HepG2 (cell line): Measurements from ENCODE around the gene ANKS1B. TPM values are rescaled to one million over a fixed set of nuclear protein-coding genes. Genes with fewer than 3 reads are reported as not detected.

Source experiments
- ATAC-seq: fragments of 200-7000 bp; cut with Tn5 transposase; 3 replicates; pipeline ENCODE4 v1.9.1; 2020; ENCODE audit warnings: mild to moderate bottlenecking, moderate library complexity
- BruUV-seq: library from RNA; stranded (reverse); fragments of 400-500 nt; replicated peaks from 2 replicates; lab custom pipeline; 2021; lab: Mats Ljungman, UMichigan
- CTCF ChIA-PET: fragments of 300-600 bp; formaldehyde crosslinking; extraction: SDS; loops from one replicate; lab custom pipeline; 2021; ENCODE audit warnings: low total read pairs, inconsistent platforms, low intra/inter-chr PET ratio; lab: Yijun Ruan, JAX
- POLR2A ChIA-PET: fragments of 350-600 bp; sonication (Branson Sonifier 250); formaldehyde crosslinking; loops from one replicate; lab custom pipeline; 2020; ENCODE audit warnings: antibody characterized with exemption, inconsistent platforms; lab: Yijun Ruan, JAX
- DNase-seq: peaks from one replicate; pipeline ENCODE4 v3.0.0-alpha.2; 2015; ENCODE audit warnings: low spot score
- FAIRE-seq: peaks from 3 replicates; lab custom pipeline; 2011; peaks lifted over from hg19 to GRCh38; lab: Jason Lieb, UNC
- H2AFZ ChIP-seq: one replicate; pipeline ENCODE4 v1.6.1; 2011; ENCODE audit warnings: low read length, inconsistent platforms
- H3K27ac ChIP-seq: fragments of 300-600 bp; 3 replicates; pipeline ENCODE4 v1.8.0; 2011; ENCODE audit warnings: mixed run types, mild to moderate bottlenecking, mixed read lengths, low read length, inconsistent platforms; ENCODE audit not compliant: insufficient read depth; ENCODE audit errors: extremely low read length
- H3K27me3 ChIP-seq, 2 experiments: fragments of 200-600 bp in 1 of 2; 2 replicates in 1 of 2; 3 replicates in 1 of 2; pipeline versions ENCODE4 v1.6.0 to v1.8.0; 2011; ENCODE audit warnings: low read length in 2 of 2, mild to moderate bottlenecking in 2 of 2, moderate library complexity in 2 of 2, inconsistent platforms in 1 of 2; ENCODE audit not compliant: insufficient read depth in 2 of 2, control insufficient read depth in 1 of 2
- H3K36me3 ChIP-seq, 2 experiments: fragments of 200-600 bp in 1 of 2; replicated peaks in 1 of 2; 2 replicates in 1 of 2; 3 replicates in 1 of 2; pipeline versions ENCODE4 v1.5.1 to v1.8.0; 2011; ENCODE audit warnings: low read length in 2 of 2, inconsistent platforms in 1 of 2; ENCODE audit not compliant: insufficient read depth in 2 of 2, control insufficient read depth in 1 of 2
- H3K4me1 ChIP-seq: 2 replicates; pipeline ENCODE4 v1.5.1; 2012; ENCODE audit warnings: low read length, inconsistent platforms; ENCODE audit not compliant: insufficient read depth
- H3K4me2 ChIP-seq: 2 replicates; pipeline ENCODE4 v1.6.0; 2011; ENCODE audit warnings: low read depth, low read length, inconsistent platforms
- H3K4me3 ChIP-seq, 3 experiments: fragments of 200-600 bp in 1 of 3; sonication (generic), shearing (Covaris generic) in 1 of 3; replicated peaks in 1 of 3; 2 replicates each; pipeline ENCODE4 v1.5.1; 2011 to 2016; ENCODE audit warnings: low read length in 3 of 3, inconsistent platforms in 2 of 3, low read depth in 2 of 3, mild to moderate bottlenecking in 2 of 3, control low read depth in 1 of 3, mixed read lengths in 1 of 3; ENCODE audit not compliant: insufficient read depth in 1 of 3
- H3K79me2 ChIP-seq: one replicate; pipeline ENCODE4 v1.6.1; 2011; ENCODE audit warnings: low read length, inconsistent platforms; ENCODE audit not compliant: insufficient read depth
- H3K9ac ChIP-seq: 2 replicates; pipeline ENCODE4 v1.6.0; 2011; ENCODE audit warnings: mild to moderate bottlenecking, low read depth, low read length, inconsistent platforms; ENCODE audit not compliant: insufficient read depth
- H3K9me3 ChIP-seq: 2 replicates; pipeline ENCODE4 v1.5.1; 2012; ENCODE audit warnings: mild to moderate bottlenecking, low read length
- H4K20me1 ChIP-seq: 2 replicates; pipeline ENCODE4 v1.6.0; 2011; ENCODE audit warnings: inconsistent platforms, mild to moderate bottlenecking, low read length, moderate library complexity; ENCODE audit not compliant: insufficient read depth
- ETV5 ChIP-seq: IDR thresholded peaks from 2 replicates; pipeline ENCODE4 v1.6.1; 2018; ENCODE audit warnings: missing biosample characterization, missing genetic modification reagents, inconsistent platforms, borderline replicate concordance
- FOXP1 ChIP-seq, 2 experiments: fragments of 450-650 bp in 1 of 2; IDR thresholded peaks; 2 replicates each; pipeline ENCODE4 v1.6.1; 2017 to 2018; ENCODE audit warnings: antibody characterized with exemption in 1 of 2
- HHEX ChIP-seq: IDR thresholded peaks from 2 replicates; pipeline ENCODE4 v1.6.1; 2016; ENCODE audit warnings: control low read depth
- HOXA5 ChIP-seq: sonication (generic); formaldehyde crosslinking; IDR thresholded peaks from 2 replicates; pipeline ENCODE4 v1.4.0; 2020; ENCODE audit warnings: missing genetic modification reagents
- HOXD1 ChIP-seq: sonication (generic); formaldehyde crosslinking; IDR thresholded peaks from 2 replicates; pipeline ENCODE4 v1.5.0; 2020; ENCODE audit warnings: missing genetic modification reagents
- JUND ChIP-seq: sonication (generic); formaldehyde crosslinking; IDR thresholded peaks from 2 replicates; pipeline ENCODE4 v1.8.0; 2022; ENCODE audit warnings: mild to moderate bottlenecking, missing genetic modification reagents
- NFIB ChIP-seq: sonication (generic); formaldehyde crosslinking; IDR thresholded peaks from 2 replicates; pipeline ENCODE4 v1.9.0; 2021; ENCODE audit warnings: missing genetic modification reagents, mild to moderate bottlenecking, borderline replicate concordance
- NR3C1 ChIP-seq: sonication (generic); formaldehyde crosslinking; IDR thresholded peaks from 2 replicates; pipeline ENCODE4 v1.4.0; 2020; ENCODE audit warnings: missing genetic modification reagents
- RFXAP ChIP-seq: sonication (generic); formaldehyde crosslinking; IDR thresholded peaks from 2 replicates; pipeline ENCODE4 v1.4.0; 2020; ENCODE audit warnings: missing genetic modification reagents, borderline replicate concordance
- TAF1 ChIP-seq: sonication (generic); formaldehyde crosslinking; IDR thresholded peaks from 2 replicates; pipeline ENCODE4 v1.4.0; 2020; ENCODE audit warnings: missing genetic modification reagents
- TBX3 ChIP-seq: fragments of 450-650 bp; IDR thresholded peaks from 2 replicates; pipeline ENCODE4 v1.6.1; 2017; ENCODE audit warnings: antibody characterized with exemption, mild to moderate bottlenecking, inconsistent platforms, borderline replicate concordance
- ZC3H13 ChIP-seq: sonication (generic); formaldehyde crosslinking; IDR thresholded peaks from 2 replicates; pipeline ENCODE4 v1.8.1; 2023; ENCODE audit warnings: mild to moderate bottlenecking, missing genetic modification reagents, moderate library complexity
- ZFP36L1 ChIP-seq: sonication (generic); formaldehyde crosslinking; IDR thresholded peaks from 2 replicates; pipeline ENCODE4 v1.8.0; 2022; ENCODE audit warnings: mild to moderate bottlenecking, missing genetic modification reagents, moderate library complexity
- ZMYM2 ChIP-seq: sonication (generic); formaldehyde crosslinking; IDR thresholded peaks from 2 replicates; pipeline ENCODE4 v1.8.0; 2022; ENCODE audit warnings: mild to moderate bottlenecking, missing genetic modification reagents
- ZMYM3 ChIP-seq: sonication (generic); formaldehyde crosslinking; IDR thresholded peaks from 2 replicates; pipeline ENCODE4 v1.5.1; 2020; ENCODE audit warnings: mild to moderate bottlenecking, missing genetic modification reagents
- ZNF253 ChIP-seq: sonication (generic); formaldehyde crosslinking; IDR thresholded peaks from 2 replicates; pipeline ENCODE4 v1.8.0; 2022; ENCODE audit warnings: mild to moderate bottlenecking, missing genetic modification reagents, borderline replicate concordance
- ZNF33A ChIP-seq: sonication (generic); formaldehyde crosslinking; IDR thresholded peaks from 2 replicates; pipeline ENCODE4 v1.5.1; 2020; ENCODE audit warnings: missing genetic modification reagents, mild to moderate bottlenecking, moderate library complexity, borderline replicate concordance
- ZNF883 ChIP-seq: sonication (generic); formaldehyde crosslinking; IDR thresholded peaks from 2 replicates; pipeline ENCODE4 v1.5.1; 2020; ENCODE audit warnings: mild to moderate bottlenecking, missing genetic modification reagents; ENCODE audit errors: not compliant biosample characterization
- WGBS: methylation state at CpG from one replicate; pipeline ENCODE4 v1.1.6; 2017; ENCODE audit warnings: low lambda C conversion rate; 5-methylcytosine and 5-hydroxymethylcytosine counted together
- in situ Hi-C: cut with HindIII; loops from 2 replicates; pipeline ENCODE4 v1.10.0; 2017; ENCODE audit warnings: low pct_unique_long_range_greater_than_20kb; ENCODE audit not compliant: extremely low pct_ligation_motif_present
- intact Hi-C: fragments of 100-400 bp; cut with micrococcal nuclease; formaldehyde crosslinking; loops from one replicate; pipeline ENCODE4 v1.10.0; 2022; ENCODE audit not compliant: unreplicated experiment
- polyA plus RNA-seq, 8 experiments: library from polyadenylated mRNA; depleted of rRNA in 3 of 8; stranded (reverse) in 7 of 8; unstranded in 1 of 8; fragments of >200 nt; fragmentation: Illumina TruSeq in 4 of 8; extraction: Trizol in 4 of 8; gene quantifications; 2 replicates each; pipeline versions ENCODE4 v1.2.1 to v1.2.3, GENCODE V29; 2011 to 2016; ENCODE audit warnings: low read depth in 4 of 8, missing spikeins in 1 of 8, mixed read lengths in 1 of 8; ENCODE audit not compliant: insufficient read depth in 1 of 8
- total RNA-seq, 5 experiments: library from RNA; depleted of rRNA; stranded (reverse); fragments of >200 nt; fragmentation: Illumina TruSeq; extraction: Trizol; gene quantifications; 2 replicates each; pipeline ENCODE4 v1.2.3, GENCODE V29; 2016; ENCODE audit warnings: low read depth in 1 of 5

ANKS1B gene
- total and polyA plus RNA-seq, 2 of the 13 experiments (the other 11 are each of a cell fraction or from before 2014, with no cell fraction given): 0.15 TPM; not detected in 1

GRCh38 chr12:99974146-99974545 is 10.6 kb downstream of the ANKS1B start (continued):
- TF ChIP-seq ZNF883 (CRISPR knock-in tag) (no peak), HOXA5 (no peak), ZNF253 (CRISPR knock-in tag) (no peak), ETV5 (CRISPR knock-in tag) (no peak), FOXP1 (IDR thresholded peaks at IDR 0.05) (no peak), FOXP1 (CRISPR knock-in tag; IDR thresholded peaks at IDR 0.05) (no peak)

- Histone ChIP-seq H3K79me2 (no peaks in the 10 kb centered on the region), H3K4me1 (no peaks in the 10 kb centered on the region), H3K4me2 (no peak overlapping the region), H4K20me1 (no peaks in the 10 kb centered on the region), H3K9me3 (no peaks in the 10 kb centered on the region), H3K27ac (no peak overlapping the region), H3K27me3 (no peaks in the 10 kb centered on the region; a peak in 1 of 5 replicates), H3K36me3 (no peaks in the 10 kb centered on the region), H2AFZ (no peak overlapping the region), H3K4me3 (no peak overlapping the region), H3K9ac (no peak overlapping the region)
- POLR2A ChIA-PET: no interaction called here
- DNase-seq (no peak), FAIRE-seq (no peak), ATAC-seq (no peak)
- CTCF ChIA-PET: no interaction called here
- in situ Hi-C loops: no loop called here
- intact Hi-C loops: no loop called here
- WGBS: 0% methylated on average over 2 of the region's 2 CpGs
- TF ChIP-seq HHEX (CRISPR knock-in tag) (no peak), ZMYM3 (CRISPR knock-in tag) (no peak), ZFP36L1 (no peak)
- TF ChIP-seq, all 625 proteins: peak for 0
- no TSS peak for BruUV-seq
Measured at GRCh38 chr12:99966429-99966828, 18.3 kb downstream of the ANKS1B start.

- CTCF ChIA-PET: no interaction called here
- no peak for FAIRE-seq
- POLR2A ChIA-PET: no interaction called here
- TF ChIP-seq TBX3: no peak
- TF ChIP-seq NR3C1 (CRISPR knock-in tag): no peak
- TF ChIP-seq NFIB (CRISPR knock-in tag): no peak
- no peak for TF ChIP-seq RFXAP (CRISPR knock-in tag)
- TF ChIP-seq ZC3H13 (CRISPR knock-in tag): no peak
- no peak for TF ChIP-seq TAF1
- no peak for TF ChIP-seq JUND (CRISPR knock-in tag)
- TF ChIP-seq ZNF33A: no peak
- no peak for TF ChIP-seq HOXD1 (CRISPR knock-in tag)
- no peak for TF ChIP-seq ZMYM2 (CRISPR knock-in tag)
Measured at GRCh38 chr12:99960311-99960710, 24.4 kb downstream of the ANKS1B start.

More at GRCh38 chr12:99960311-99960710, 24.4 kb downstream of the ANKS1B start:
- no peaks in the 10 kb centered on the region for H3K36me3 ChIP-seq
- no peak overlapping the region for H3K27ac ChIP-seq
- no peaks in the 10 kb centered on the region; a peak in 1 of 5 replicates for H3K27me3 ChIP-seq
- peaks cover 7% of the 10 kb centered on the region; the same call in 1 of the 2 replicates for H3K4me1 ChIP-seq
- DNase-seq: no peak
- no peaks in the 10 kb centered on the region for H4K20me1 ChIP-seq
- H3K4me2 ChIP-seq: no peak overlapping the region
- WGBS: 21% methylated on average over 3 of the region's 3 CpGs
- no peak for ATAC-seq
- intact Hi-C loops (no loop called here), in situ Hi-C loops (no loop called here)
- no peak overlapping the region for H2AFZ ChIP-seq
- no peak overlapping the region for H3K4me3 ChIP-seq
- no peak overlapping the region for H3K9ac ChIP-seq
- no peaks in the 10 kb centered on the region for H3K9me3 ChIP-seq
- no peaks in the 10 kb centered on the region for H3K79me2 ChIP-seq
- no TSS peak for BruUV-seq
